Measurements from ENCODE around the gene ABCB8.
"Not testable (repeated sequence)": the region's sequence is repeated elsewhere in the genome, so short reads cannot be mapped to it uniquely, and the experiment has no call there.

ABCB8 gene

DNA sequence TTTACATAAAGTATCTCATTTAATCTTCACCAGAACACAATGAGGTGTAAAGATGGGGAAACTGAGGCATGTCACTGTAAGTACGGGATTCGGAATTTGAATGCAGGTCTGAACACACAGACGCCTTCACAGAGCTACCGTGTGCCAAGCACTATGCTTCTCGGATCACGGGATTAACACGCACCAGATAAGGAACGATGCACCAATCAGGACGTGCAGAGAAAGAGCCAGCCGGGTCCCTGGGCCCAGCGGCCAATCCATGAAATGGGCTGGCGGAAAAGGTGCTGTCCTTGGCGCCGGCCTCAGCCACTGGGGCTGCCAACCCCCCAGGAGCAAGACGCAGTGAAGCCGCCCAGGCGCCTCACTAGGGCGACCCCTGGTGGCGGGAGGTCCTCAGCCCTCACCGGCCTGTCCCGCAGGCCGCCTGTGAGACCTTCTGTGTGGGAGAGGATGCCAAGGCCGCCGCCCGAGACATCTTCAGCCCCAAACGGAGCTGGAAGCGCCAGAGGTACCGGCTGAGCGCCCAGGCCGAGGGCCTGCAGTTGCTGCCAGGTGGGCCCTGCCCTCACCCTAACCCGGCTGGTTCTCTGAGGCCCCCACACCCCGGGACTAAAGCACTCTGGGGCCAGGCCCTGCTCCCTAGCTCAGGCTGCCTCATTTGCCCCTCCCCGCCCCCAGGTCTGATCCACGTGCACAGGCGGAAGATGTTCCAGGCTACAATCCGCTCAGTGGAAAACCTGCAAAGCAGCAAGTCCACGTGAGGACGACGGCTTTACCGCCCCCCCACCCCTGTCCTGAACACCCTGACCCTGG, 19.5 kb upstream of the ABCB8 start:
- WGBS (ENCODE audit: insufficient coverage, insufficient read length), result no CpG with 5 or more reads among the region's 40 CpGs
- DNase-seq (ENCODE audit: low read depth, low spot score), result no peak
- Histone ChIP-seq H3K4me1 (ENCODE audit: control insufficient read depth, insufficient read depth, low read length) (peaks cover 18% of the 10 kb centered on the region), H3K9me3 (ENCODE audit: control insufficient read depth, insufficient read depth, low read length) (no peaks in the 10 kb centered on the region), H3K27me3 (ENCODE audit: control insufficient read depth, insufficient read depth, low read length) (no peaks in the 10 kb centered on the region), H3K4me3 (ENCODE audit: low read length) (no peak overlapping the region), H3K36me3 (ENCODE audit: control insufficient read depth, insufficient read depth, low read length) (no peaks in the 10 kb centered on the region), H3K27ac (ENCODE audit: low read length) (no peak overlapping the region)

DNA sequence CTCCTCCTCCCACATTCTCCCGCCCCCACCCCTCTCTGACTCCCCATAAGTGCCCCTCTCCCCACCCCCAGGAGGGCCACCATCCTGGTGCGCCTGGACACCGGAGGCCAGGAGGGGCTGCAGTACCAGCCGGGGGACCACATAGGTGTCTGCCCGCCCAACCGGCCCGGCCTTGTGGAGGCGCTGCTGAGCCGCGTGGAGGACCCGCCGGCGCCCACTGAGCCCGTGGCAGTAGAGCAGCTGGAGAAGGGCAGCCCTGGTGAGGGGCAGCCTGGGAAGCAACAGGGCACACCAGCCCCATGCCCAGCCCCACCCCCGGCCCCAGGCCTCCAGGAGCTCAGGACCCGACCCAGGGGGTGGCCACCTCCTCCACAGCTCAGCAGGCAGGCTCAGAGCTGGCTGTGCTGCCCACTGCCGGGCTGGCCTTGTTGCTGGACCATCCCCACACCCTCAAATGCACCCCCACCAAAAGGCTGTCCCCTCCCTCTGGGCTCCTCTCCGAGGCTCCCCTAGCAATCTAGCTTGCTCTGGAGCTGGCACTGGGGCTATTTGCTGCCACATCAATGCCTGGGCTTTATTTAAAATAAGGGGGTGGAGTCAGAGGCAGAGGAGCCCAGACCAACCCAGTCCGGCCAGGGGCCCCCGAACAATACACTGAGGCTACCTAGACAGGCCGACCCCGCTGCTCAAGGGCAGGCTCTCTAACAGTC, 18.8 kb upstream of the ABCB8 start:
- no CpG with 5 or more reads among the region's 22 CpGs for WGBS (ENCODE audit: insufficient coverage, insufficient read length)
- no peak for DNase-seq (ENCODE audit: low read depth, low spot score)
- H3K27ac ChIP-seq (ENCODE audit: low read length), result no peak overlapping the region
- peaks cover 18% of the 10 kb centered on the region for H3K4me1 ChIP-seq (ENCODE audit: control insufficient read depth, insufficient read depth, low read length)
- no peaks in the 10 kb centered on the region for H3K27me3 ChIP-seq (ENCODE audit: control insufficient read depth, insufficient read depth, low read length)
- H3K36me3 ChIP-seq (ENCODE audit: control insufficient read depth, insufficient read depth, low read length), result no peaks in the 10 kb centered on the region
- H3K4me3 ChIP-seq (ENCODE audit: low read length), result no peak overlapping the region
- no peaks in the 10 kb centered on the region for H3K9me3 ChIP-seq (ENCODE audit: control insufficient read depth, insufficient read depth, low read length)

DNA sequence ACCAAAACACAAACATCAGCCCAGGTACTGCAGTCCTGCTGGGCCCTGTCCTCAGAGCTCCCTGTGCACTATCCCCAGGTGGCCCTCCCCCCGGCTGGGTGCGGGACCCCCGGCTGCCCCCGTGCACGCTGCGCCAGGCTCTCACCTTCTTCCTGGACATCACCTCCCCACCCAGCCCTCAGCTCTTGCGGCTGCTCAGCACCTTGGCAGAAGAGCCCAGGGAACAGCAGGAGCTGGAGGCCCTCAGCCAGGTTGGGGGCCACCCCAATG, 18.3 kb upstream of the ABCB8 start:
- Histone ChIP-seq H3K27me3 (ENCODE audit: control insufficient read depth, insufficient read depth, low read length) (no peaks in the 10 kb centered on the region), H3K4me3 (ENCODE audit: low read length) (no peak overlapping the region), H3K36me3 (ENCODE audit: control insufficient read depth, insufficient read depth, low read length) (no peaks in the 10 kb centered on the region), H3K4me1 (ENCODE audit: control insufficient read depth, insufficient read depth, low read length) (peaks cover 18% of the 10 kb centered on the region), H3K27ac (ENCODE audit: low read length) (no peak overlapping the region), H3K9me3 (ENCODE audit: control insufficient read depth, insufficient read depth, low read length) (no peaks in the 10 kb centered on the region)
- WGBS (ENCODE audit: insufficient coverage, insufficient read length), result no CpG with 5 or more reads among the region's 7 CpGs
- DNase-seq (ENCODE audit: low read depth, low spot score), result no peak

- no peaks in the 10 kb centered on the region for H3K36me3 ChIP-seq (ENCODE audit: control insufficient read depth, insufficient read depth, low read length)
- peaks cover 18% of the 10 kb centered on the region for H3K4me1 ChIP-seq (ENCODE audit: control insufficient read depth, insufficient read depth, low read length)
- no peaks in the 10 kb centered on the region for H3K9me3 ChIP-seq (ENCODE audit: control insufficient read depth, insufficient read depth, low read length)
- no peak overlapping the region for H3K27ac ChIP-seq (ENCODE audit: low read length)
- WGBS (ENCODE audit: insufficient coverage, insufficient read length), result no CpG with 5 or more reads among the region's 18 CpGs
- no peaks in the 10 kb centered on the region for H3K27me3 ChIP-seq (ENCODE audit: control insufficient read depth, insufficient read depth, low read length)
- H3K4me3 ChIP-seq (ENCODE audit: low read length), result no peak overlapping the region
- DNase-seq (ENCODE audit: low read depth, low spot score), result no peak
These were observed 17.7 kb upstream of the ABCB8 start for GRCh38 chr7:151010307-151011096.

- DNase-seq (ENCODE audit: low read depth, low spot score), result no peak
- Histone ChIP-seq H3K36me3 (ENCODE audit: control insufficient read depth, insufficient read depth, low read length) (no peaks in the 10 kb centered on the region), H3K4me1 (ENCODE audit: control insufficient read depth, insufficient read depth, low read length) (peaks cover 18% of the 10 kb centered on the region), H3K4me3 (ENCODE audit: low read length) (no peak overlapping the region), H3K27ac (ENCODE audit: low read length) (no peak overlapping the region), H3K27me3 (ENCODE audit: control insufficient read depth, insufficient read depth, low read length) (no peaks in the 10 kb centered on the region), H3K9me3 (ENCODE audit: control insufficient read depth, insufficient read depth, low read length) (no peaks in the 10 kb centered on the region)
- WGBS (ENCODE audit: insufficient coverage, insufficient read length), result no CpG with 5 or more reads among the region's 1 CpG
These were observed 17.2 kb upstream of the ABCB8 start for GRCh38 chr7:151011097-151011409.

DNA sequence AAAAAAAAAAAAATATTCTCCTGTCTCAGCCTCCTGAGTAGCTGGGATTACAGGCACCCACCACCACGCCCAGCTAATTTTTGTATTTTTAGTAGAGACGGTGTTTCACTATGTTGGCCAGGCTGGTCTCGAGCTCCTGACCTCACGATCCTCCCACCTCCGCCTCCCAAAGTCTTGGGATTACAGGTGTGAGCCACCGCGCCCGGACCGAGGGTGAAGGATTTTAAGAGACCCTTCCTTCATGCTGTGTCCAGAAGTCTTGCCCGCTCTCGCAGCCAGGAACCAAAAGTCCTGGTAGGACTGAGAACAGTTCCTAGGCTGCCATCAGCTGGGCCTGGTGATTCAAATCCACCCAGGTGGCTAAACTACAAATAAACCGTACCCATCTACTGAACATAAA, 16.6 kb upstream of the ABCB8 start:
- not testable (repeated sequence) for H3K27me3 ChIP-seq (ENCODE audit: control insufficient read depth, insufficient read depth, low read length); DNase-seq (ENCODE audit: low read depth, low spot score); H3K4me3 ChIP-seq (ENCODE audit: low read length); H3K9me3 ChIP-seq (ENCODE audit: control insufficient read depth, insufficient read depth, low read length); H3K27ac ChIP-seq (ENCODE audit: low read length); H3K36me3 ChIP-seq (ENCODE audit: control insufficient read depth, insufficient read depth, low read length)
- H3K4me1 ChIP-seq (ENCODE audit: control insufficient read depth, insufficient read depth, low read length), result peaks cover 18% of the 10 kb centered on the region
- 100% methylated on average over 1 of the region's 12 CpGs for WGBS (ENCODE audit: insufficient coverage, insufficient read length)

- Histone ChIP-seq H3K4me1 (ENCODE audit: control insufficient read depth, insufficient read depth, low read length) (peaks cover 18% of the 10 kb centered on the region), H3K9me3 (ENCODE audit: control insufficient read depth, insufficient read depth, low read length) (no peaks in the 10 kb centered on the region), H3K27ac (ENCODE audit: low read length) (no peak overlapping the region), H3K27me3 (ENCODE audit: control insufficient read depth, insufficient read depth, low read length) (no peaks in the 10 kb centered on the region; the same call in 1 of the 2 replicates), H3K4me3 (ENCODE audit: low read length) (no peak overlapping the region), H3K36me3 (ENCODE audit: control insufficient read depth, insufficient read depth, low read length) (no peaks in the 10 kb centered on the region)
- no peak for DNase-seq (ENCODE audit: low read depth, low spot score)
- no CpG with 5 or more reads among the region's 6 CpGs for WGBS (ENCODE audit: insufficient coverage, insufficient read length)
These were observed 16.1 kb upstream of the ABCB8 start for GRCh38 chr7:151012031-151012692.

- no CpG with 5 or more reads among the region's 23 CpGs for WGBS (ENCODE audit: insufficient coverage, insufficient read length)
- H3K4me3 ChIP-seq (ENCODE audit: low read length), result peak overlapping the region; percentile 26; the same call in 1 of the 2 replicates
- no peak overlapping the region for H3K27ac ChIP-seq (ENCODE audit: low read length)
- peaks cover 22% of the 10 kb centered on the region for H3K4me1 ChIP-seq (ENCODE audit: control insufficient read depth, insufficient read depth, low read length)
- H3K27me3 ChIP-seq (ENCODE audit: control insufficient read depth, insufficient read depth, low read length), result peaks cover 6% of the 10 kb centered on the region; the same call in 1 of the 2 replicates
- H3K36me3 ChIP-seq (ENCODE audit: control insufficient read depth, insufficient read depth, low read length), result no peaks in the 10 kb centered on the region
- no peaks in the 10 kb centered on the region for H3K9me3 ChIP-seq (ENCODE audit: control insufficient read depth, insufficient read depth, low read length)
- no peak for DNase-seq (ENCODE audit: low read depth, low spot score)
These were observed 15.3 kb upstream of the ABCB8 start for GRCh38 chr7:151012911-151013347.

- H3K27ac ChIP-seq (ENCODE audit: low read length), result no peak overlapping the region
- no peaks in the 10 kb centered on the region for H3K36me3 ChIP-seq (ENCODE audit: control insufficient read depth, insufficient read depth, low read length)
- H3K9me3 ChIP-seq (ENCODE audit: control insufficient read depth, insufficient read depth, low read length), result no peaks in the 10 kb centered on the region
- peaks cover 6% of the 10 kb centered on the region; the same call in 1 of the 2 replicates for H3K27me3 ChIP-seq (ENCODE audit: control insufficient read depth, insufficient read depth, low read length)
- no CpG with 5 or more reads among the region's 26 CpGs for WGBS (ENCODE audit: insufficient coverage, insufficient read length)
- H3K4me1 ChIP-seq (ENCODE audit: control insufficient read depth, insufficient read depth, low read length), result peaks cover 23% of the 10 kb centered on the region
- DNase-seq (ENCODE audit: low read depth, low spot score), result no peak
- peak overlapping the region; percentile 26; the same call in 1 of the 2 replicates for H3K4me3 ChIP-seq (ENCODE audit: low read length)
These were observed 14.9 kb upstream of the ABCB8 start for GRCh38 chr7:151013356-151013732.
